GM21526 (cell line): ENCODE results near the gene CUL7.
"Not testable (repeated sequence)": the region's sequence is repeated elsewhere in the genome, so short reads cannot be mapped to it uniquely, and the experiment has no call there.

Experiments
- ATAC-seq: cut with Tn5 transposase; IDR thresholded peaks from one replicate; pipeline ENCODE4 v1.9.1; 2021; ENCODE audit warnings: moderate library complexity; ENCODE audit not compliant: unreplicated experiment, low FRiP score

Gene CUL7

DNA sequence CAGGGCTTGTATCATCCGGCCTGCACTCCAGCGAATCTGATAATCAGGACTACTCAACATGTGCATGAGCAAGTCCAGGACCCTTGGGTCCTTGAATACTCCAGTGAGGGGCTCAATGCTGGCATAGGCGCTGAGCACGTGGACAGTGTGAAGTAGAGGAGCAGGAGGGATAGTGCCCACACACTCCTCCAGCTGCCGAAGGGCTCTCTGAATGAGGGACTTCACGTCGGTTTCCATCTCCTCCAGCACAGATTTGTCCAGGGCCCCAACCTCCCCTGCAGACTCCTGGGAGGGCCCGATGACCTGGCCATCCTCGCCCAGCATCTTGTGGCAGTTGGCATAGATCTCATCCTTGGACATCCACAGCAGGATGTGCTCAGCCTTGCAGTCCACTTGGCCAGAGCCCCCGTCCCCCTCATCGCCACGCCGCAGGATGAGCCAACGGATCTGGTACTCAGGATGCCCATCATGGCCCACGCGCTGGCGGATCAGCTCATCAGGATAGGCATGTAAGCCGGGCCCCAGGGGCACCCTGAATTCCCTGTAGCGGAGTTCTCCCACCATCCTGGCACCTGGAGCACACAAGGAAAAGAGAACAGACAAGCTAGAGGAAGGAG, 1.3 kb downstream of the CUL7 start:
- no peak for ATAC-seq

DNA sequence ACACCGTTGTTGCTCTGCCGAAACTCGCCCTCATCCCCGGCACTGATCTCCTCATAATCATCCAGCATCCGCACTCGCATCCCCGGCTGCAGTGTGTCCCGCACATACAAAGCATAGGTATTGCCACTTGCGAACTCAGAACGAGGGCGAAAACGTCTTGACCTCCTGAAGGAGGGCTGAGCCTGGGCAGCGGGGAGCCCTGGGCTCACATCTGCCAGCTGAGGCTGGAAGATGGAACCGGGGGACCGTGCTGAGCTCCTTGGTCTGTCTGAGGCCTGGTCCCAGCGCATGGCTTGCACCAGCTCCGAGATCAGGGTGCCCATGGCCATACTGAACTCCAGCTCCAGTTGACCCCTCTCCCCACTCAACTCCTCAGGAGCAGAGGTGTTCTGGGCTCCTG, 2.7 kb downstream of the CUL7 start:
- ATAC-seq = no peak

DNA sequence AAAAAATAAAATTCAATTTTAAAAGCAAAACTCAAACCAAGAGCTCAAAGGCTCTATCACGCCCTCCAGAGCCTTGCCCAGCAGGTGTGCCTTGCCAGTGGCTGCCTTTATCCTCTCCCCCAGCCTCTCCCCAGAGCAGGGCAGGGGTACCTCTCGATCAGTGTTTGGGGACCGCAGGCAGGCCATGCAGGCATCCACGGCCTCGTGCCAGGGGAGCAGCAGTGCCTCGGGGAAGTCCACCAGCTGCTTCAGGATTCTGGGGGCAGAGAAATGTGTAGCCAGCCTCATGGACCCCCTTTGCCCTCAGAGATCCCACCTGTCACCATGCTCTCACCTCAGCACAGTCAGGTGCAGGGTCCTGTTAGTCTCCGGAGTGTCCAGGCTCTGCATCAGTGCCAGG, 5.7 kb downstream of the CUL7 start:
- ATAC-seq = no peak

DNA sequence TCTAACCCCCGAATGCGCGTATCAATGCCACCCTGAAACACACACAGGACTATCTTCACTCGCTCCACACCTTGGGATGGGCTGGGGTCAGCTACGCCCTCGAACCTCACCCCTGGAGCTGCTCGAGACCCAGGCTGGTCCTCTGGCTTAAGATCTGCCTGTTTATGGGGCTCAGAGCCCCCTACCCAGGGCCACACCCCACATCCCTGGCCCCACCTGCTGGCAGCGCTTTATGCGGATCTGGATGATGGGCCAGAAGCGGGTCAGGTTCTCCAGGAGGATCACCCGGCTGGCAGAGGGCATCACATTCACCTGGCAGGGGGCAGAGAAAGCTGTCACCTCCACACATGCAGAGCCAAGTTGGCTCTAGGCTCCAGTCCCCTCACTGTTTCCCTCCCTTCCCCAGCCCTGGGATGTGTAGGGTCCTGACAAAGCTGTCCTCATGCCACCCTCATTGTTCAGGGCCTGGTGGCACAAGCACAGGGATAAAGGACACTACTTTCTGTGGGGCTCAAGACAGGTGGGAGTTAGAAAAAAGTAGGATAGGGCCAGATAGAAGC, 8.2 kb downstream of the CUL7 start:
- no peak for ATAC-seq

DNA sequence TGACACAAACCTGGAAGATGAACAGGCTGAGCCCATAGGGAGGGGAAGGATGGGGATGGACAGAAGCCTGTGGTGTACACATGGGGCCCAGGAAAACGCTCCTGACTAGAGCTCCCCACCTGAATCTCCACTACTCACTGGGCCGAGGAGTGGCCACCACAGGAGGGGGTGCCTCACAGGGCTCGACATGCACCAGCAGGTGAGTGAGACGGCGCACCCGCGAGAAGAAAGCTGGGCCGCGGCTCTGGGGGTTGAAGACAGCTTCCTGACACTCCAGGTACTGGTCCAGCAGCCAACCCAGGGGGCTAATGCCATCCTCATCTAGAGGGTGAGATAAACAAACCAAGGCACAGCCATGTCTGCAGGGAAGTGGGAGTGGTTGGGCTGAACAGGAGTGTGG, 10.3 kb downstream of the CUL7 start:
- ATAC-seq = no peak

DNA sequence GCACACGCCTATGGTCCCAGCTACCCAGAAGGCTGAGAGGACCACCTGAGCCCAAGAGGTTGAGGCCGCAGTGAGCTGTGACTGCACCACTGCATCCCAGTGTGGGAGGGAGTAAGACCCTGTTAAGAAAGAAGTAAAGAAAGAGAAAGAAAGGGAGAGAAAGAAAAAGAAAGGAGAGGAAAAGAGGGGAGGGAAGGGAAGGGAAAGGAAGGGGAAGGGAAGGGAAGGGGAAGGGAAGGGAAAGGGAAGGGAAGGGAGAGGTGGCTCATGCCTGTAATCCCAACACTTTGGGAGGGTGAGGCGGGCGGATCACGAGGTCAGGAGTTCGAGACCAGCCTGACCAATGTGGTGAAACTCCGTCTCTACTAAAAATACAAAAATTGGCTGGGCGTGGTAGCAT, 12.2 kb downstream of the CUL7 start:
- not testable (repeated sequence) for ATAC-seq

DNA sequence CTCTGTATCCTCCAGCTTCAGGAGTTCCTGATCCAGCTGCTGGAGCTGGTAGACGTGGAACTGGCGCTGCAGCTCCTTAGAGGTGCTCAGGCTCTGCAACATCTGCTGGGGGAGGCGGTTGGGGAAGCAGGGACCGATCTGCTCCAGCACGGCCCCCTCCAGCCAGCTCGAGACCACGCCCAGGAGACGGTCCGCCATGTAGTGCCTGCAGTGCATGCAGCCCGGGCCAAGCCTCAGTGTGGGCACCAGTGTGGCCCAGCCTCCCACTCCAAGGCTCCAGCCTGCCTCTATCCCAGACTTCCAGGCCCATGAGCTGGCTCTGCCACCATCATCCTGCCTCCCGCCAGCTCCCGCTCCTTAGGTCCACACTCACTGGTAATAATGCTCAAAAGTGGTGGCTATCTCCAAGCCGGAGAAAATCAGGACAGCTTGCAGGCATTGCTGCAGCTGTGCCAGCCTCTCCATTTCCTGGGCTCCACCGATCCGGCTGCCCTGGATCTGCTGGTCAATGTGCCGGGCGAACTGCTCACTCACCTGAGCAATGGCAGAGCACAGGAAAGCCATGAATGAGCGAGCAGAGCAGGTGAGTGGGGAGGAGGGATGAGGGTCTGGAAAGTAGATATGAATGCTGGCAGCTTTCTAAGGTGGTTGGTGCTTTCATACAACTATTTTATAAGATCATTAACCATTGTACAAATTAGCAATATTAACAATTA, 13.0 kb downstream of the CUL7 start:
- no peak for ATAC-seq

DNA sequence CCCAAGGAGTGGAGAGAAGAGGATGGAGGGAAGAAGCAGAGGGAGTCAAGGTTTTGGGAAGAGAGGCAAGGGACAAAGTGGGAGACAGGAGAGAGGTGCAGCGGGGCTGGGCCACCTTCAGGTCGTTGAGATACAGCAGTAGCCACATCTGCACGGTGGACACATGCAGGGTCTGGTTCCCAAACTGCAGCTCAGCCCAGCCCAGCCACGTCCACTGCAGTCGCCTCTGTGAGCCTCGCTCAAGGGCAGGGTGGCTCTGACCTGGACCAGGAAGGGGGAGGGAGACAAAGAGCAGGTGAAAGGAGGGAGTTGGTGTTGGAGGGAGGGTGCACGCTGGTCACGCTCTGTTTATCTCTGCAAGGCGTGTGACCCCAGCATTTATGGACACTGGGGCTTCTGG, 14.9 kb downstream of the CUL7 start:
- no peak for ATAC-seq

DNA sequence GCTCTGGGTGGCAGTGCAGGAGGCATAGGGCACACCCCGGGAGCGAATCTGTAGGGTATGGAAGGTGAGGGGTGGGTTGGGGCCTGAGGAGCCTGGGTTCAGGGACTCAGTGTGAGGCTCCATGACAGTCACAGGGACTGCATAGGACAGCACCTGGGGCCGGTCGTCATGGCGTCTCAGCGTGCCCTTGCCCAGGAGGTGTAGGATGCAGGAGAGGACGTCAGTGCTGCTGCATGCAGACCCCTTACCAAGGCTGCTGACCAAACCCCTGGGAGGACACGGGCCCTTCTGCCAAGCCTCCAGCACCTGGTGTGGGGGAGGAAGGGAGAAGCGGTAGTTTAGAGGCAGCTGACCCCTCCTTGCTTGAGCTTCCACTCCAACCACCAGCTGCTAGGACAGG, 15.9 kb downstream of the CUL7 start:
- no peak for ATAC-seq

DNA sequence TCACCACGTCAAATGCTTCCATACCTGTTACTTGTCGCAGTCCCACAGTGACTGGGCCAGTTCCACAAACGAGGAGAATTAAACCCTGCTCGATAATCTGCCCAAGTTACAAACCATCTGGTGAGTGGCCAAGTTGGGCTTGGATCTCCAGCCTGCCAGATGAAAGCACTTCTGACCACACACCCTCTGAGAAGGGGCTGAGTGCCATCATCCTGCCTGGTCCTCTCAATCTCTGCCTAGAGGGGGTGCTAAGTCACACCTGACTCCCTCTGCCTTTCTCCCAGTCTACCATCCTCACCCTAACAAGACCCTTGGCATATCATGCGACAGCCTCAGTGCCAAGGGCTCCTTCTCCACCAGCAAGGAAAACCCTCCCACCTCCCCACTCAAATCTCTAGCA, 16.5 kb downstream of the CUL7 start:
- no peak for ATAC-seq

DNA sequence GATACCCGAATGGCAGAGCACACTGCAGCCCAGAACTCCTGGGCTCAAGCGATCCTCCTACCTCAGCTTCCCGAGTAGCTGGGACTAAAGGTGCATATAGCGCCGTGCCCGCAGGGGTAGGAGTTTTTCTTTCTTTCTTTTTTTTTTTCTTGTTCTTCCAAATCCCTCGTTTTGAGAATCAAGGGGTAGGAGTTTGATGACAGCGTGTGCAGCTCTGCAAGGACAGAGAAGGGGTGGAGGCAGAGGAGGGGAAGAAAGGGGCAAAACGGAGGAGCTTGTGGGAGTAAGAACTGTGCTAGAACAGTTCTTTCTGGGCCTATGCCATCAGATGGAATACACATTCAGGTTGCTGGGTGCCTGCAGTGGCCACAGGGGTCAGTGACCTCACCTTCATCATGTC, 16.9 kb downstream of the CUL7 start:
- ATAC-seq = no peak

DNA sequence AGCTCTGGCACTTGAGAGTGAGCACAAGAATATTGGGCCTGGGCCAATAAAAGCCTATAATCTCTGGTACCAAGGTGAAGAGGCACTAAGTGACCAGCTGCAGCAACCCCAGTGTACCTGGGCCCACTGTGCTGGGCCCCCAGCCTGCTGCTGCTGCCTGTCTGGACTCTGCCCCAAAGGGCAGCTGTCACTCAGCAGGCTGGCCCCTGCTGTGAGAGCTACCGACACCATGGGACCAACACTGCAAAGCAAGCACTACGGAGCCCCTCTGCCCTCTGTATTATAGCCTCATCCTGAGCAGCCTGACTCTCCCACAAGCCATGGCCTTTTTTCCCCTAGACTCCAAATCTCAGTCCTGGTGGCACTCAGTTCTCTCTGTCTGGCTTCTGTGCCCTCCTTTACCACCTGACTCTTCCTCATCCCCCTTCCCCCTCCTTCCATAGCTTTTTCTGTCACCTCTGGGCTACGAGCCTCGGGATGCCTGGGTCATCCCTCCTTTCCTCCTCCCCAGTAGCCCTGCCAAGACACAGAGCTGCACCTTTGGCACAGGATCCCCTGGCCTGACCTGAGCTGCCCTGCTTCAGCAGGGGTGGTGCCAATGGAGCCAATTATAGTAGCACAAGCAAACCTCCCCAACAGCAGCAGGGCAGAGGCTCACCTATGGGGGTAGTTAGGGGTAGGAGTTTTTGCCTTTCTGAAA, 18.0 kb downstream of the CUL7 start:
- ATAC-seq = no peak

DNA sequence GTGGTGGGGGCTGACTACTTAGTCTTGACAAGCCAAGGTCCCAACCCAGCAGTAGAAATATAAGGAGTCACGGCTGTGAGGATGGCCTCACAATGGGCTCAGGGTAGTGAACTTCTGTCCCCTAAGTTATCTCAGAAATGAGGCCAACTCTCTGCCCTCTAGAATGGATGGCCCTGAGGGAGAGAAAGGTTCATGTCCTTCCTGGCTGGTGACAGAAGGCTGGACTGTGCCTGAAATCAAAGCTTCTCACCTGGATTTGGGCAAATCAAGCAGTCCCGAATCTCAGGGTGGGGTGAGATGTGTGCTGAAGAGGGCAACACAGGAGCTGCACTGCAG, 19.5 kb downstream of the CUL7 start:
- no peak for ATAC-seq

DNA sequence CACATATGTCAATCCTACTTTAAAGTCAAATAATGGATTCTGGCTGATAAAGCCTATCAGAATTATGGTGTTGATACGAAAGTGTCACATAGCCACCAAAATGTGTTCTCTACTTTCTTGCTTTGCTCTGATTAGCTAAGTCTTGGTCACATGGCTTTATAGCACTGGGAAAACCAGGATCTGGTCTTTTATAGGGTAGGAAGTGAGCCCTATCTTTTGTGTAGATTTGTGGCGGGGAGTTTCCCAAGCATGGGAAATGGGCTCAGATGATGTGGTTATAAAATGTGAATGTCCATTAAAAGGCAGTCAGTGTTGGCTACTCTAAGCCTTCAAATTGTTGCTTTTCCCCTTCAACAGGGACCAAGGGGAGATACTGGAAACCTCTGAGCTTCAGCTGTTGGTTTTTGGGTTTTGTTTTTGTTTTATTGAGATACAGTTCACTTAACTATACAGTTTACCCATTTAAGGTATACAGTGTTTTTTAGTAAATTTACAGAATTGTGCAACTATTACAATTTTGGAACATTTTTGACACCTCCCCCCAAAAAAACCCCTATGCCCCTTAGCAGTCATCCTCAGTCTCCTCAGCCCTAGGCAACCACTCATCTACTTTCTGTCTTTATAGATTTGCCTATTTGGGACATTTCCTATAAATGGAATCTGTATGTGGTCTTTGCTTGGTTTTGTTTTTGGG, 20.0 kb downstream of the CUL7 start:
- no peak for ATAC-seq

DNA sequence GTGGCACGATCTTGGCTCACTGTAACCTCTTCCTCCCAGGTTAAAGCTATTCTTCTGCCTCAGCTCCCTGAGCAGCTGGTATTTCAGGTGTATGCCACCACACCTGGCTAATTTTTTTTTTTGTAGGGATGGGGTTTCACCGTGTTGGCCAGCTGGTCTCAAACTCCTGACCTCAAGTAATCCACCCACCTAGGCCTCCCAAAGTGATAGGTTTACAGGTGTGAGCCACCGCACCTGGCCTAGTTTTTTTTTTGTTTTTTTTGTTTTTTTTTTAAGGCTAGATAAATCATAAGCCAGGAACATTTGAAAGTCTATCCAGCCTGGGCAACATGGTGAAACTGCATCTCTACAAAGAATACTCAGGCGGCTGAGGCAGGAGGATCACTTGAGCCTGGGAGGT, 21.3 kb downstream of the CUL7 start:
- ATAC-seq = no peak

DNA sequence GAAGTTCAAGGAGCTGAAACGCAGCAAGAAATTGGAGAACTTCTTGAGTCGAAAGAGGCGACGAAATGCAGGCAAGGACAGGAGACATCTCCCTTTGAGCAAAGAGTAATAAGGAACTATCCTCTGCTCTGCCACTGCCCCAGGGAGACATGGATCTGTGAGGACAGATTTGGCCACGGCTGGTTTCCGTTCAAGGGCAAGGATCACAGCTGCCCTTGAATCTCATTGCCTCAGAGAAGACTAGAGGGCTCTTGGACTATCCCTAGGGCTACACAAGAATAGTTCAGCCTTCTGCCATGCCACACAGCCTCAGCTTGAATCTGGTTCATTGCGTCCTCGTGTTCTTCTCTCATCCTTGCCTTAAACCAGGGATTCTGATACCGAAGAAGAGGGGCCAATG, 24.5 kb downstream of the CUL7 start:
- ATAC-seq = no peak

DNA sequence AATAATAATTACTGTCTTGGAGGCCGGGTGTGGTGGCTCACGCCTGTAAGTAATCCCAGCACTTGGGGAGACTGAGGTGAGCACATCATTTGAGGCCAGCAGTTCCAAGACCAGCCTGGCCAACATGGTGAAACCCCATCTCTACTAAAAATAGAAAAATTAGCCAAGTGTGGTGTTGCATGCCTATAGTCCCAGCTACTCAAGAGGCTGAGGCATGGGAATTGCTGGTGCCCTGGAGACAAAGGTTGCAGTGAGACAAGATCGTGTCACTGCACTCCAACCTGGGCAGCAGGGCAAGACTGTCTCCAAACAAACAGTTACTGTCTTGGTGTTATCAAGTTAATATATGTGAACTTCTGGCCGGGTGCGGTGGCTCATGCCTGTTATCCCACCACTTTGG, 27.3 kb downstream of the CUL7 start:
- no peak for ATAC-seq

DNA sequence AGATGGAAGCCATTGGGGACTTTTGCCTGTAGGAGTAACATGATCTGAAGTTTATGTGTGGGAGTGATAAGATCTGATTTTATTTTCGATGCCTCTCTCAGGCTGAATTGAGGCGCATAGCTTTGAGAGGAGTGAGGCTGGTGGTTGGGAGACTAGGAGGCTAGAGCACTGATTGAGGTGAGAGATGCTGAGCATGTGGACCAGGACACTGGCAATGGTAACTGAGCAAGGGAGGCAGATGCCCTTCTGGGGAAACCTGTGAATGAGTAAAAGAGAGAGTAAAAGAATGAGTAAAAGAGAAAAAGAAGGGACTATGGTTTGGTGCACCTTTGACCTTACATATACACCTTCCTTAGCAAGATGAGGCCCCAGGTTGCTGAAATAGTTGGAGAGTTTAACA, 29.2 kb downstream of the CUL7 start:
- no peak for ATAC-seq

DNA sequence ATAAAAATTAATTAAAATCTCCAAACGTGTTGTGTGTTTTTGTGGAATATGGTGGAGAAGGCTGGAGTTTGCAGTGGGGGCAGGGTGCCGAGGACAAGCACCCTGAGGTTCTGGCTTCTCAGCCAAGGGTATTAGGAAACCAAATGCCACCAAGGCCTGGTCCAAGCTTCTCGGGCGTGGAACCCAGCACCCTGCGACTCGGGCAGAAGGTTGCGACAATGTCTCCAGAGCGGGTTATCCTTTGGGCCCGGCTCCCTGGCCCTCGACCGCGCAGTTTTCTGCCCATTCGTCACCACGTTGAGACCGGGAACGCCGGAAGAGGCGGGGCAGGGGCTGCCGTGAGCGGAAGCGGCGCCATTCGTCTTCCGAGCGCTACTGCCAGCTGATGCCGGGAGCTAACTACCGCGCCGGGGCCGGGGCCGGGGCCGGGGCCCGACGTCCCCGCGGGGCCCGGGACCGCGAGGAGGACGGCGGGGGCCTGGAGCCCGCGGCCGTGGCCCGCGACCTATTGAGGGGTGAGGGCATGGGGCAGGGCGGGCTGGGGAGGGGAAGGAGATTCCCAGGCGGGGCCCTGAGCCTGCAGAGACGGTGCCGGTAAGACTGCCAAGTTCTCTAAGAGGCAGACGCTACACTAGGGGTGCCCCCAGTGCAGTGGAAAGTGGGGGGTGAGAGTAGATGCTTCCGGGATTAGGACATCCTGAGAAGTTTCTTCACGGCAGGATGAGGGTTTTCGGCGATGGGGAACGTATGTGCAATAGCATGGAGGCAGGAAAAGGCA, 32.2 kb downstream of the CUL7 start, which contains the start of gene RRP36:
Gene RRP36, plus strand, starts transcription at position 354 of the 778 bp plus-strand sequence. Its CDS starts 32 bp downstream, at position 386.
- ATAC-seq = no peak

DNA sequence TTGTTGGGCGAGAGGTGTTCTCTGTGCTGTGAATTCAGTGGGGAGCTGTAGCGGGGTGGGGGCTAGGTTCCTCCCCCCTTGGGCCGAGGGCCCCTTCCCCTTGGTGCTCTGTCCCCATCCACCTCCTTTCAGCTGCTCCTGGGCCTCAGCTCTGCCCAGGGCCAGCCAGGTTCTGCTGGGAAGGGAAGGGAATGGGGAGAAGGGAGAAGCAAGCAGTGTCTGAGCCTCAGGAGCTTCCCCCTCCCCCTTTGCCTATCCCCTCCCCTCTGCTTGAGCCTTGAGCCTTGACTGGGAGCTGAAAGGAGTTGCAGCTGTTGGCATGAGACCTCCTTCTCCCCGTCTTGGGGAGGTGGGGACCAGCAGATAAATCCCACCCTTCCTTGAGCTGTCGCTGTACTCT, 32.8 kb downstream of the CUL7 start:
- no peak for ATAC-seq
